HG02970 (cell line): Measurements from ENCODE around the gene DIAPH2.
A peak's percentile ranks its signal among the peaks of the same experiment; 100 is the strongest.

Experiments used
- ATAC-seq: cut with Tn5 transposase; IDR thresholded peaks from one replicate; pipeline ENCODE4 v1.9.1; 2021; ENCODE audit warnings: mild to moderate bottlenecking, moderate library complexity, moderate number of reproducible peaks; ENCODE audit not compliant: unreplicated experiment, low FRiP score

The DIAPH2 gene

DNA sequence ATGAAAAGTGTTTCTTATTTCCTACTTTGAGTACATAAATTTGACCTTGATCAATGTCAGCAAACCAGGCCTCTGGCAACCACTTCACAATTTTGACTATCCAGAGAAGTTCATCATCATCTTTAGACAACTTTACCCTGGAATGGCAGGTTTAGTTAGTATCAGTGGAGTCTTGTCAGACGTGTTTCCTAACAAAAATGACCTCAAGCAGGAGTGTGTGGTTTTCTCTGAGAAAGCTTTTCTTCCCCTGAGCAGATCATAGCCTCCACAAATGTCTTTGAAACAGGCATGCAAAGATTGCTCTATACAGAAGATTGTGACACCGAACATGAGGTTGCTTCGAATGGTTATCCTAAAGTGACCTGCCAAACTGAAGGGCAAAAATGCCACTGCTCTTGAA lies 841.3 kb downstream of the DIAPH2 start:
- no peak for ATAC-seq

DNA sequence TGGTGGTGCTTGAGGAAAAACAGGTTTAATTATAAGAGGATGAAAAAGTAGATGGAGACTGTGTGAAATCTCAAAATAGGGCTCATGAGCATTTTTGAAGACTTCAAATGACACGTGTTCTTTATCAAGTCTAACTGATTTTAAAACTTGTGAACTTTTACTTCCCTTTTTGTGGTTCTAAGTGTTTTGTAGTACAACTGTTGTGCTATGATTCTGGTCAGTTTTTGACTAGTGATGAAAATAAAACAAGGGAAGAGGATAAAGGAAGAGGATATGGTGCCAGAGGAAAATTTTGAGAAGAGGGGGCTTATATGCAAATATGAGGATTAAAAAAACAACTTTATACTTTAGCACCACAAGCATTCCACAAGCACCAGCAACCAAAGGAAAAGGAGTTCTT lies 843.1 kb downstream of the DIAPH2 start:
- no peak for ATAC-seq

DNA sequence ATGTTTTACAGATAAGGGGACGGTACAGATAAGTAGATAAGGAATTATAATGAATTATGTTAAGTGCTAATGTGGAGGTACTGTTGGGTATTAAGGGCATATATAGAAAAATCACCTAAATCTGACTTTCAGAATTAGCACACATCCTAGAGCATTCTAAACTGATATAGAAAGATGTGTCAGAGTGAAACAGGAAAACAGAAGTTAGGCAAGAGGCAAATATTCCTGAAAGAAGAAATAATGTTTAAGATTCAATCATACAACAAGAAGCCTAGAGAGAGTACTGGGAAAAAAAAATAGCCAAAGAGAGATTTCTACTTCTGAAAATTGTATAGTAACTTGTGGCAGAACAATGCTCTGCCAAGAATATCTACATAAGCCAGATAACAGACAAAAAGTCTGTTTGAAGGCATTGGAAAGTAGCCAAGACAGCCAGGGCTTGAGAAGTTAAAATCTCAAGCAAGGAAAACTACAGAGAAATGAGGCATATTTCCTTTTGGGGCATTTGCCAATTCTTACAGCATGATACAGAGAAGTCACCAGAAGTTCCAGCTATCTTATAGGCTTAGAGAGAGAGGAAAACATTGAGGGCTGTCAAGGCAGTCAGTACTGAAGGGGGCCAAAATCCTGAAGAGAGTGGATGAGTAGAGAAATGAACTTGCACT lies 845.0 kb downstream of the DIAPH2 start:
- no peak for ATAC-seq

DNA sequence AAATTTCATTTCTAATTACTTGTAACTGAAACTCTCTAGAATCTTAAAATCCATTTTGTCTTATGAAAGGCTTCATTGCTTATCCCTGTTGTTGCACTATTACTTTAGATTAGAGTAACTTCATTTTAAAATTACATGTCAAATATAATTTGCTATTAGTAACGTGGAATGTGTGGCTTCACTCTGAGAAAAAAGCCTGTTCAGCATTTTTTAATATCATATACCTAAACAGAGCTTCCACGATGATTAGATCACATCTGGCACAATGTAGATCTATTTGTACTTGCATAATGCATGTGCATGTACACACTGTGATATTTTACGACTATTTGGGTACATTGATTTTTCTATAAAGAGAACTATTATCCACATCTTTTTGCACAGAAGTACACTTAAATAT lies 847.2 kb downstream of the DIAPH2 start:
- ATAC-seq: no peak

DNA sequence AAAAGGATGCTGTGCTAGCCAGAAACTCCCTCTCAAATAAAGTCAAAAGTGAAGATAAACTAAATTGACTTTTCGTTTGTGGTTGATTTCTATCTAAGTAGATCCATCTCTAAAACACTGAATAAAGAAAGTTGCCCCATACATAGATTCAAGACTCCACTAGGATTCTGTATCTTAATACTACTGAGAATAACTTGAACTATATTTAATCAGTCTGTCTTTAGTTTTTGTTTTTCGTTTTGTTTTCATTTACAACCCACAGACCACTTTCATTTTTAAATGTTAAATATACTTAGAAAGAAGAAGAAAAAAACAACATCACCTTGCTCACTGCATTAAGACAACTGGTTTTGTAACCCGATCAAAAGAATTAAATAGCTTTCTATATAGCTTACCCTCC lies 854.1 kb downstream of the DIAPH2 start:
- ATAC-seq: no peak

DNA sequence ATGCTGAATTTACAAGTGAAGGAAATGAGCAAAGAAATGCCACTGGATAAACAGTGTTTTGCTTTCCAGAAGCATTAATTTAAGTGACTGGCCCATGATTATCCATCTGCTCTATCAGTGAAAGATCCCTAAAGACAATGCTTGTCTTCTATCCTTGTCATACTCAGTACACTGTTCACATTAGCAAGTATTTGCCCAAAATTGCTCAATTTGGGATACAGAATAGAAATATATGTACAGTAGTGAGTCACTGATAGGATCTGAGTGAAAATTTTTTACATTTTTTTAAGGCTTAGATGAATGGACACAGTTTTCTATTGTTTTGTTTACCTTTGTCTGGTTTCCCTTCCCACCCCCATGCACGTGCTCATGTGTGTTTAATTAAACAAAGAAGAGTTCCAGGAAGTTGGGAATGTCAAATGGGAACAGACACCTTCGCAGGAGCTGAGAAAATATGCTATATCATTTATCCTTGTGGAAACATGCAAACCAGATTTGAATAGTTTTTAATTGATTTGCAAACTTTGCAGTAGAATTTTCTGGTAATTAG lies 855.4 kb downstream of the DIAPH2 start:
- ATAC-seq: no peak

DNA sequence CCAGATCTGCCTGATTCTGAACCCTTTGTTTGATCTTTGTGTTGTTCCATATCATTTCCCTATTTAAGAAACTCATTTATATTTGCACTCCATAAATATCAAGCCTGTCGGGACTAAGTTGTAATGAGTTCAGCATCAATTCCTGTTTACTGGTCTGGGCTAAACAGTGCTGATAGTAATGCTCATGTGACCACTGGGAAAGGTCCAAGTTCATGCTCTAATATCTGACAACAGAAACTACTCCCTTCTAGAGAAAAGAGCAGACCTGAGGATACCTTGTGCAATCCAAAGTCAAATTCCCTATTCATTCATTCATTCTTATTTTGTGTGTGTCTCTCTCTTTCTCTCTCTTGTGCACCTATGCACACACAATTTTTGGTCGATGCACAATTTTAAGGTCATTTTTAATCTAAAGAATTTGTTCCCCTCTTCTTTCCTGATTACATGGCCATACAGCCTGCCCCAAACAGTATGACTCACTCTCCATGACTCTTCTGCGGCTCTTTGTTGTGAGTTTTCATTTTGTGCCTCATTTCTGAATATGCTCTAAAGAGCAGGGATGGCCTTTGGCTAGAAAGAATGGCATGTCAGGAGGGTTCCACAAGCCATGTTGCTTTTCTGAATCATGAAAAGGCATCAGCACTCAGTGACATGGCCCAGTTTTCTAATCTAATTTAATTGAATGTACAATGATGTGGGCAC lies 863.4 kb downstream of the DIAPH2 start:
- no peak for ATAC-seq

DNA sequence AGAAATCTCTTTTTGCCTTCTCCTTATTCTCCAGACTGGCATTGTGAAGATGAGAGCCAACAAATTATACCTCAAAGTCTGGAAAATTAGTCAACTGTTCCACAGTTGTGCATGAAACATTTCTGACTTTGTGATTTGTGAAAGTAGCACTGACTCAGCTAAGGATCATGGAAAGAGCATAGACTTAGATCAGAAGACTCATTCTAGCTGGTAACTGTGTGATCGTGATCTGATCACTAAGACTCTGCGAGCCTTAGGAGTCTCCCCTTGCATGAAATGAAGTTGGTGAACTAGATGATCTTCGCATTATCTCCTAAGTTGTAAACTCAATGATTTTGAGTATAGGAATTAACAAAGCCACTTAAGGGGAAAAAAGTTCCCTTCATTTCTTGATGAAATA lies 867.2 kb downstream of the DIAPH2 start:
- ATAC-seq: no peak

DNA sequence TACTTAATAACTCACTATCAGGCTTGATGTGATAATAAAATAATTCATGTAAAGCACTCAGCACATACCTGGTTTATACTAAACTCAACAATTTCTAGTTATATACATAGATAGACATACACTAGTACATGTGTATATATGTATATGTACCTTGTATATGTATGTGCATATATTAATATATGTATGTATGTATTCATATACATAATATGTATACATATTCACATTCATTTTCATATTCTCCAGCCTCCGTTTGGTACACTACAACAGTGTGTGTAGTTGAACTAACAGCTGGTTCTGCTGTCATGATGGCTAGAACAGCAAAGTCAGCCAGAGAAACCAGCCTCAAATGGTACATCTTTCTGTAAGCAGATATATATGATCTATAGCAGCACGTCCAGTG lies 869.2 kb downstream of the DIAPH2 start:
- no peak for ATAC-seq

DNA sequence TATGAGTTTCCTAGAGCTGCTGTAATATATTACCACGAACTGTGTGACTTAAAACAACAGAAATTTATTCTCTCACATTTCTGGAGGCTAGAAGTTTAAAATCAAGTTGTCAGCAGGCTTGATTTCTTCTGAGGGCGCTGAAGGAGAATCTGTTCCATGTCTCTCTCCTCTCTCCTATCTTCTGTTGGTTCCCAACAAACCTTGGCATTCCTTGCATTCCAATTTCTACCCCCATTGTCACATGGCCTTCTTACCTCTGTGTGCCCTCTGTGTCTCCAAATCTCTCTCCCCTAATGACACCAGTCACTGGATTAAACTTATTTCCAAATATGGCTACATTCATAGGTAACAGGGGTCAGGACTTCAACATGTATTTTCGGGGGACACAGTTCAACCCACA lies 871.7 kb downstream of the DIAPH2 start:
- no peak for ATAC-seq

DNA sequence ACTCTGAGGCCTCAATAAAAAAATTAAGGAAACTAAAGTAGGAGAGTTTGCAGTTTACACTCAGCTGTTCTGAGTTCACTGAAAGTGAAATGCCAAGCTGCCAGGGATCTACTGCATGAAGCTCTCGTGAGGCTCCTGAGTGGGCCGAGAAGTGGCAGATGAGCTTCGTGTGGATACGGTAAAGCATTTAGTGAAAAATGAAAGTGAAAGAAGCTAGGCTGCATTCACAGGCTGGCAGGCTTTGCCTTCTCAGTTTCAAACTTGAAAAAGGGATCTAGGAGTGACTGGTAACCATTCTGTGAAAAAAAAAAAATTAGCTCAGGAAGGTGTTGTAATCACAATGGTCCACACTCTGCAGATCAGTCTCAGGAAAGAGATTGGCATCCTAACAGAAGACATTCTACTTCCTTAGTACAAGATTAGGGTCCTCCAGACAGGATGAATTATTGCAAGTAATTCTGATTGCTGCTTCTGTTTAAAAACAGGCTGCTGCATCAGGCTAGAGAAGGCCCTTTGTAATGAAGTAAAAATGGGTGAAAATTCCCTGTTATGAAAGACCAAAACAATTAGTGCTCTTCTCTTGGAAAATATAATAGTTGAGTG lies 879.0 kb downstream of the DIAPH2 start:
- peak; percentile 96 for ATAC-seq

DNA sequence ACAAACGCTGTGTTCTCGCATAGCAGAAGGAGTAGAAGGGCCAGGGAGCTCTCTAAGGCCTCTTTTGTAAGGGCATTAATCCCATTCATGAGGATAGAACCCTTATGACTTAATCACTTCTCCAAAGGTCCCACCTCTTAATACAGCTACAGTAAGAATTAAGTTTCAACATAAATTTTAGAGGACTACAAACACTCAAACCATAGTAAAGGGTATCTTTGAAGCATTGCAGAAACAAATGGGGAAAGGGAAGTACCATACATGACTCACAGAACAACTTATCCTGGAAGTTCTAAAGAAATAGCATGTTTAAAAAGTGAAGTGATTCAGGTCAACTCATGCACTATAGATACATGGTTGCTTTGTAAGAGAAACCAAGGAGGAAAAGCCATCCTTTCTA lies 879.9 kb downstream of the DIAPH2 start:
- ATAC-seq: no peak

DNA sequence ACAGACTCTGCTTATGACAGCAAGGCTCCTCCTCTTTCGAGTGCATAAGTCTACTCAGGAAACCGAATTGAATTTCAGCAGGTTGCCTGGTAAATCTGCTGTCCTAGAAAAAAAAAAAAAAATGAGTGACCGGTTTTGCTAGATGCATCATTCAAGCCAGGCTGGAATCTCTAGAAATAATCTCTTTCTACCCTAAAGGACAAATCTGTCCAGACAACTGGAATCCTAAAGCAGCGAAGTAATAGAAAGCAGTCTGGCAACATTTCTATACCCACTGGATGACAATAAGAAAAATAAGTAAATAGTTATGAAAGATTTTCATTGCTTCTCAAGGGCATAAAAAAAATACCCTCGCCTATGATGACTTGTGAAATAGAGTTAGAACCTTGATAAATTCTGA lies 902.5 kb downstream of the DIAPH2 start:
- ATAC-seq: no peak

DNA sequence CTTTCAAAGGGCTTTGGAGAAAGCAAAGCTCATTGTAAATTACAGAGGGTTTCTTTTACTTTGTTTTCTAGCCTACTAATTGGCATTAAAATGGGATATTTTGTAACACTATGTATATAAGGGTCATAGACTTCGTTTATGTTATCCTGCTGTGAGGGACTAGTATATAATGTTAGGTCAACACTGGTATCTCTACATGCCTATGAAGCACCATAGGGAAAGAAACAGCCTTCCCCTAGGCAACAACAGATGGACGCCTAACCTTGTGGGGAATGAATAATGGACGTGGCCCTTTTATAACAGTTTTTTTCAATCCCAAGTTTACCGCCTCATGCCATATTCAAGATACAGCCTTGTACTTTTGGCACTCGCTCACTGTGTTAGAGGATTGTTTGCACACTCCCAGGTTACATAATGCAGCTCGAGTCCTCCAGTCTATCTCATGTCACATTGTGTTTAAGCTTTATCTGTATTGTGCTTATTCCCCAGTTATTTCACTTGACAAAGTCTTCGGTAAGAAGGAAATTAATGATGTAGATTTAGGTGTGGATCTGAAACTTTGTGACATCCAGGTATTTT lies 910.1 kb downstream of the DIAPH2 start:
- ATAC-seq: no peak

DNA sequence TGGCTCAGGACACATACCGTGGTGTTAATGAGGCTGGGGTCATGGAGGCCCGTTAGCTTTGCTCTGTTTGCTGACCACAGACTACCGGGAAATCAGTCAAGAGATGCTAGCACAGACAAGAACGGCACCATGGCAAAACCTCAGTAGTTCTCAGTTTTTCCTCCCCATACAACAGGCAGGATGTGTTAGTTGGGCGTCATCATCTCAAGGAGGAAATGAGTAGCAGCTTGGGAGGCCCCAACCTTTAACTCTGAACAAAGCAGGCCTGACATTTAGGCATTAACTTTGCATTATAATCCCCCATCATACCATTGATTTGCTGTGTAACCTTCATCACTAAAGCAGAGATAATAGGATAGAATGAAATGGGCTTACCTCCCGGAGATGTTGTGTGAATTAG lies 913.3 kb downstream of the DIAPH2 start:
- ATAC-seq: no peak

DNA sequence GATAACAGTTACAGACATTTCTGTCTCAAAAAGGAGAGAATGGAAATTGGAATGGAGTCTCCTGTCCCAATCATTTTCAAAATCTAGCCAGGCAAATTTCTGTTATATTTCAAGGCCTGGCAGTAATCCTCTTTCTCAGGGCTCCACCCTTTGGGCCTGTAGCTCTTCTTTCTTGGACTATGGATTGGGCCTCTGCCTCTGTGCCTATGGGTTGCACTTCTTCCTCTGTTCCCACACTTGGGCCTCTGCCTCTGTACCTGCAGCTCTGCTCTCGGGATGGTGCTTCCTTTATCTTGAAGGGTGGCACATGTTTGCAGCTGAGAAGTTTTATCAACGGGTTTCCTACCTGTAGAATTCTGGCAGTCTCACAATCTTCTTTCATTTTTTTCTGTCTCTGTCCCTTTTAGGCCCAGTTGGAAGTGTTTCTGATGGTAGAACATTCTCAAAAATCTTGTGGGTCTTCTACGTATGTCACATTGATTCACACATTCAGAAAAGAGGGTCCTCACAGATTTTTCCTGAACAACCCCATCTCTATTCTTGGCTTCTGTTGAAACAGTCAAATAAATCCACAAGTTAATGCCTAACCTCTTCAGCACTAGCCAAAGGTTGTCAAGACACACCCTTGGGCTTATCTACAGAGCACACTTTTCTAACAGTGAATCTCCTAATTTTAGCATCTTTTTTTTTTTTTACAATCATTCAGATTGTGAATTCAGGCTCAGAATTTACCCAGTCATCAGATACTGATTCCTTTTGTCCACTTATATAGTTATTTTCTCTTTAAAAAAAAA lies 918.0 kb downstream of the DIAPH2 start:
- ATAC-seq: no peak

DNA sequence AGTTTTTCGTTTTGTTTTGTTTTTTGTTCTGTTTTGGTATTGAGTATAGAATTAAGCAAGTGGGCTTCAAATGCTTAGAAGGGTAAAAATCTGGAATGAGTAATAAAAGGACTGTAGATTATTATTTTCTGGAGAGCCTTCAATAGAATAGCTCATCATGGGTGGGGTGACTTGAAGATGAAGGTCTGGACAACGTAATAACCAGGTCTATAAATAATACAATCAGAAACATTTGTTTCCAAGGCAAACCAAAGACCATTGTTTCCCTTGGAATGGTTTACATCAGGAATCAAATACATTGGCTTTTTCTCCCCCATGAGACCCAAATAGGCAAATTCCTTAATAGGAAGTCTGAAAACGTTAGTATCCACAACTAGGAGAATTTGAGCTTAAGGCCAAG lies 920.6 kb downstream of the DIAPH2 start:
- ATAC-seq: no peak

DNA sequence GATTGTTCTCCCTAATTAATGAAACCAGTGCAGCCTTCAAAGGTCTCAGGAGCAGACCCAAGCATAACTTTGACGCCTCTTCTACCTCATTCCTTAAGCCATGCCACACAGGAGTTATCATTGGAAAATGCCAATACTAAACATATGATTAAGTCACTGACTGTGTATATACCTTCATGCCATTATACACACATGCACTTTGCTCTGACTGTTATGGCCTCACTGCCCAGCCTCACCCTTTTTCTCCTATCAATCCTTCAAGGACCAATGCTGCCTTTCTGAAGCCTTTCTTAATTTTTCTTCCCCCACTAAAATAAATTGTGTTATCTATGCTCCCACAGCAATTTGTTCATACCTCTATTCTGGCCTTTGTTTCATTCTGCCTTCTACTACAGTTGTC lies 924.7 kb downstream of the DIAPH2 start:
- no peak for ATAC-seq

DNA sequence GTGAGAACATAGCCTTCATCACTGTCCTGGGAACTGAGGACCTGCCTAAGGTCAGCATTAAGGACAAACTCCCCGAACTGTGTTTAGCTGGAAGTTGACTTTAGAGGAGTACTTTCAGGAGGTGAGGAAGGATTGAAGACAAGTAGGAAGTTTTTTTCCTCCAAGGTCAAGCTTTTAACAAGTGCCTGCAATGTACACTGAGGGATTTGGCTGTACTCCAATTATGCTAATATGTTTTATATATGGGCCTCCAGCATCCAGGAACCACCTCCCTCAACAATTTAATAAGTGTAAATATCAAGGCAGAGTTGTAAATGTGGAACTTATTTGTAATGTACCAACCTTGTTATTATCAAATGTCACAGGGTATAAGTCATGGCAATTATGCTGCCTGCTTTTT lies 925.3 kb downstream of the DIAPH2 start:
- no peak for ATAC-seq

DNA sequence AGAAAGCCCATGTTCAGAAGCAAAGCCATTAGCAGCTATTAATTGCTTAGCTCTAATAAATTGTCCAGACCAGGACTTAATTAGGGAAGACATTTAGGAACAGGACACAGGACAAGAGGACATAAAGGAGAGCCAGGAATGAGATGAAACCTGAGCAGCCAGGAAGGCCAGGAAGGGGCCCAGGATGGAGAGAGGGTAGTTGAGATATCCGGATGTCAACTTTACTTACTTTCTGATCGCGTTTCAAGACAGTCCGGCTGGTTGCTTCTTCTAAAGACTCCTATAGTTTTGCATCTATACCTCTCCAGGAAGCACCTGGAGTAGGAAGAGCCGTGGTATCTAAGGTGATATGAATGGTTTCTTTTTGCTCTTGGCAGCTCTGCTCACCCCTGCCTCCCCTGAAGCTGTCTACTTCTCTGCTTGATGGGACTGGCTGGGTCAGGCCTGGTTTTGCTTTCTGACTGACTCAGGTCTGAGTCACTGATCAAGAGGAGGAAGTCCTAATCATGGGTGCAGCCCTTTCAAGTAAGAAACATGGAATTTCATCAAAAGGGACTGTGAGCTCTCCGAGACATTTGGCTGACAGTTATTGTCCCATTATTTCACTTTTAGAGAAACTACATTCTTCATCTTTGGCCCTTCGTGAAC lies 932.4 kb downstream of the DIAPH2 start:
- no peak for ATAC-seq
